SU-DHL-6 (cell line): ENCODE measurements around the gene WNT7A.

Experiments
- CTCF ChIP-seq: fragments of 200-600 bp; sonication (generic); IDR thresholded peaks from one replicate; pipeline ENCODE4 v1.5.1; 2017; ENCODE audit warnings: antibody characterized with exemption, mild to moderate bottlenecking, low read length, moderate library complexity; ENCODE audit not compliant: insufficient read depth, poor library complexity, severe bottlenecking
- EZH2phosphoT487 ChIP-seq: fragments of 200-600 bp; sonication (generic), shearing (Covaris generic); conservative IDR thresholded peaks from 2 replicates; pipeline ENCODE4 v1.6.1; 2018; ENCODE audit warnings: mild to moderate bottlenecking, antibody characterized with exemption, low read length, moderate library complexity, mixed read lengths

GRCh38 chr3:13839726-13840340 is 40.0 kb downstream of the WNT7A start:
- TF ChIP-seq CTCF (no peak), EZH2phosphoT487 (no peak)
